ENCODE measurements around the gene ATP2B2. TPM values are rescaled to one million over a fixed set of nuclear protein-coding genes. Genes with fewer than 3 reads are reported as not detected.

ATP2B2 gene
- polyA plus RNA-seq, 4 donors, result 0.34 to 0.89 (median 0.46) TPM

Other genes with a start within 250 kb of the ATP2B2 start
- 1 to 10 TPM; 1.5 to 4.5 (median 2.7) TPM for gene GHRL, start 212.6 kb downstream of the ATP2B2 start, polyA plus RNA-seq (ENCODE audit: insufficient read length in 4 of 4)
- gene SEC13, start 184.5 kb downstream of the ATP2B2 start, polyA plus RNA-seq (ENCODE audit: insufficient read length in 4 of 4), result 100 to 1,000 TPM; 108 to 131 (median 123) TPM

Data from left renal pelvis (tissue), 4 donors.